GM23338 (cell line): ENCODE results near the gene PPFIA2. TPM values are rescaled to one million over a fixed set of nuclear protein-coding genes. Genes with fewer than 3 reads are reported as not detected.
A peak's percentile ranks its signal among the peaks of the same experiment; 100 is the strongest.

Experiments
- ATAC-seq: fragments of 200-7000 bp; cut with Tn5 transposase; 3 replicates; pipeline ENCODE4 v1.9.1; 2020
- DNase-seq: peaks from one replicate; pipeline ENCODE4 v3.0.0-alpha.2; 2015; ENCODE audit warnings: low spot score
- H2AFZ ChIP-seq: fragments of 200-600 bp; sonication (generic); 2 replicates; pipeline ENCODE4 v1.8.0; 2016; ENCODE audit warnings: antibody characterized with exemption, mild to moderate bottlenecking, moderate library complexity
- H3F3A ChIP-seq: fragments of 200-600 bp; sonication (generic); replicated peaks from 2 replicates; pipeline ENCODE4 v1.8.0; 2017; ENCODE audit warnings: antibody characterized with exemption, mixed run types, low read depth
- H3K27ac ChIP-seq: fragments of 200-600 bp; sonication (generic); 2 replicates; pipeline ENCODE4 v1.6.1; 2016; ENCODE audit warnings: low read depth
- H3K27me3 ChIP-seq: fragments of 200-600 bp; sonication (generic); 2 replicates; pipeline ENCODE4 v1.8.0; 2016; ENCODE audit warnings: mild to moderate bottlenecking, mixed run types, moderate library complexity; ENCODE audit not compliant: insufficient read depth
- H3K36me3 ChIP-seq: fragments of 200-600 bp; sonication (generic); 2 replicates; pipeline ENCODE4 v1.8.0; 2016; ENCODE audit warnings: mild to moderate bottlenecking; ENCODE audit not compliant: insufficient read depth
- H3K4me1 ChIP-seq: fragments of 200-600 bp; sonication (generic); 2 replicates; pipeline ENCODE4 v1.8.0; 2016; ENCODE audit warnings: mild to moderate bottlenecking, moderate library complexity; ENCODE audit not compliant: insufficient read depth
- H3K4me2 ChIP-seq: fragments of 200-600 bp; sonication (generic); 2 replicates; pipeline ENCODE4 v1.7.1; 2017; ENCODE audit warnings: mixed run types
- H3K4me3 ChIP-seq: fragments of 200-600 bp; sonication (generic); 2 replicates; pipeline ENCODE4 v1.6.1; 2016; ENCODE audit warnings: mixed run types
- H3K79me2 ChIP-seq: fragments of 200-600 bp; sonication (generic); replicated peaks from 2 replicates; pipeline ENCODE4 v1.8.0; 2017; ENCODE audit warnings: mild to moderate bottlenecking; ENCODE audit not compliant: insufficient read depth
- H3K9me2 ChIP-seq: fragments of 200-600 bp; sonication (generic); 2 replicates; pipeline ENCODE4 v1.8.0; 2017; ENCODE audit not compliant: insufficient read depth
- H4K20me1 ChIP-seq: fragments of 200-600 bp; sonication (generic); replicated peaks from 2 replicates; pipeline ENCODE4 v1.8.0; 2017; ENCODE audit warnings: mild to moderate bottlenecking; ENCODE audit not compliant: insufficient read depth
- H3K27ac Mint-ChIP-seq: 2 replicates; pipeline ENCODE4 v1.8.0; 2020; ENCODE audit warnings: inconsistent platforms, mild to moderate bottlenecking, moderate library complexity, mixed read lengths
- H3K27me3 Mint-ChIP-seq: 3 replicates; pipeline ENCODE4 v1.8.0; 2022; ENCODE audit warnings: low read depth, mild to moderate bottlenecking, moderate library complexity, mixed read lengths, inconsistent platforms; ENCODE audit not compliant: insufficient read depth, poor library complexity
- H3K36me3 Mint-ChIP-seq: 3 replicates; pipeline ENCODE4 v1.8.0; 2021; ENCODE audit warnings: low read depth, mild to moderate bottlenecking, inconsistent platforms, moderate library complexity, mixed read lengths
- H3K4me1 Mint-ChIP-seq: 3 replicates; pipeline ENCODE4 v1.8.0; 2020; ENCODE audit warnings: mild to moderate bottlenecking, inconsistent platforms, mixed read lengths
- H3K4me3 Mint-ChIP-seq: 3 replicates; pipeline ENCODE4 v1.8.0; 2021; ENCODE audit warnings: moderate library complexity, mild to moderate bottlenecking, inconsistent platforms, mixed read lengths
- H3K9me3 Mint-ChIP-seq: 3 replicates; pipeline ENCODE4 v1.8.0; 2020; ENCODE audit warnings: moderate library complexity, mild to moderate bottlenecking, inconsistent platforms, mixed read lengths
- CTCF ChIP-seq, 2 experiments: fragments of 200-600 bp in 1 of 2; sonication (generic) in 1 of 2; conservative IDR thresholded peaks; 2 replicates each; pipeline versions ENCODE4 v1.5.1 to v1.6.1; 2016 to 2017; ENCODE audit warnings: antibody characterized with exemption in 2 of 2, low read depth in 2 of 2, mild to moderate bottlenecking in 2 of 2, moderate library complexity in 1 of 2
- JUNB ChIP-seq: IDR thresholded peaks from one replicate; pipeline ENCODE4 v1.6.1; 2016; ENCODE audit warnings: antibody characterized with exemption; ENCODE audit not compliant: unreplicated experiment
- POLR2AphosphoS5 ChIP-seq: IDR thresholded peaks from 2 replicates; pipeline ENCODE4 v1.6.1; 2016; ENCODE audit warnings: antibody characterized with exemption, low read depth
- ZNF114 ChIP-seq: fragments of 250-450 bp; sonication (Bioruptor Pico); IDR thresholded peaks from 2 replicates; pipeline ENCODE4 v1.5.0; 2020; ENCODE audit warnings: mild to moderate bottlenecking, moderate library complexity
- ZNF462 ChIP-seq: fragments of 250-450 bp; sonication (Bioruptor Pico); IDR thresholded peaks from 2 replicates; pipeline ENCODE4 v1.5.0; 2020; ENCODE audit warnings: mild to moderate bottlenecking, moderate library complexity
- polyA plus RNA-seq: library from polyadenylated mRNA; unstranded; fragments of >200 nt; fragmentation: Nextera tagmentation; extraction: Ambion mirVana; gene quantifications from 2 replicates; pipeline ENCODE4 v1.2.1, GENCODE V29; 2016
- total RNA-seq: library from RNA; depleted of rRNA; stranded (reverse); fragments of >200 nt; shearing (Covaris generic); gene quantifications from 2 replicates; pipeline ENCODE4 v1.2.3, GENCODE V29; 2014

PPFIA2 gene
- total and polyA plus RNA-seq, 2 experiments from 2014 or later = 5.4 to 7.2 TPM

- no peaks in the 10 kb centered on the region for H3K9me3 Mint-ChIP-seq
- Histone ChIP-seq H3K79me2 (no peaks in the 10 kb centered on the region), H3K27ac (no peak overlapping the region), H3K36me3 (no peaks in the 10 kb centered on the region), H3K27me3 (no peaks in the 10 kb centered on the region), H3K4me1 (peaks cover 18% of the 10 kb centered on the region), H3K4me2 (no peak overlapping the region), H3K4me3 (no peak overlapping the region), H2AFZ (no peak overlapping the region), H3F3A (no peaks in the 10 kb centered on the region), H3K9me2 (no peaks in the 10 kb centered on the region), H4K20me1 (no peaks in the 10 kb centered on the region)
- peaks cover 22% of the 10 kb centered on the region for H3K4me1 Mint-ChIP-seq
- no peaks in the 10 kb centered on the region for H3K27me3 Mint-ChIP-seq
- peak; percentile 33 for DNase-seq
- TF ChIP-seq ZNF462 (CRISPR knock-in tag) = no peak
- TF ChIP-seq CTCF (conservative IDR thresholded peaks at IDR 0.05; ENCODE audit: low read depth in 2 of 2) = peak; percentile 25 to 26; a peak in 3 of 4 replicates
- ATAC-seq = peak; percentile 71
- no peaks in the 10 kb centered on the region for H3K36me3 Mint-ChIP-seq
- H3K4me3 Mint-ChIP-seq = no peak overlapping the region
- peak overlapping the region; percentile 65 for H3K27ac Mint-ChIP-seq
Observed at GRCh38 chr12:81261508-81262207, 497.5 kb downstream of the PPFIA2 start.

- no peak for ATAC-seq
- no peak overlapping the region for H3K4me3 ChIP-seq
- DNase-seq = no peak
- H3K36me3 Mint-ChIP-seq = peaks cover 7% of the 10 kb centered on the region; the same call in 1 of the 3 replicates
- H3F3A ChIP-seq = no peaks in the 10 kb centered on the region
- peaks cover 18% of the 10 kb centered on the region for H3K4me1 ChIP-seq
- H3K4me1 Mint-ChIP-seq = peaks cover 34% of the 10 kb centered on the region
- no peak overlapping the region for H2AFZ ChIP-seq
- H3K36me3 ChIP-seq = no peaks in the 10 kb centered on the region
- no peaks in the 10 kb centered on the region for H3K27me3 Mint-ChIP-seq
- H3K27ac ChIP-seq = no peak overlapping the region
- no peaks in the 10 kb centered on the region for H3K9me3 Mint-ChIP-seq
- H3K4me3 Mint-ChIP-seq = no peak overlapping the region
- H3K9me2 ChIP-seq = no peaks in the 10 kb centered on the region
- H3K79me2 ChIP-seq = no peaks in the 10 kb centered on the region
- no peaks in the 10 kb centered on the region for H4K20me1 ChIP-seq
- TF ChIP-seq ZNF114 (CRISPR knock-in tag) (no peak), POLR2AphosphoS5 (no peak), JUNB (no peak)
- no peak overlapping the region for H3K27ac Mint-ChIP-seq
- no peak overlapping the region for H3K4me2 ChIP-seq
- no peaks in the 10 kb centered on the region for H3K27me3 ChIP-seq
Observed at GRCh38 chr12:81259360-81259759, 499.8 kb downstream of the PPFIA2 start.
